ENCODE measurements around the gene MMP7.

MMP7 gene

DNA sequence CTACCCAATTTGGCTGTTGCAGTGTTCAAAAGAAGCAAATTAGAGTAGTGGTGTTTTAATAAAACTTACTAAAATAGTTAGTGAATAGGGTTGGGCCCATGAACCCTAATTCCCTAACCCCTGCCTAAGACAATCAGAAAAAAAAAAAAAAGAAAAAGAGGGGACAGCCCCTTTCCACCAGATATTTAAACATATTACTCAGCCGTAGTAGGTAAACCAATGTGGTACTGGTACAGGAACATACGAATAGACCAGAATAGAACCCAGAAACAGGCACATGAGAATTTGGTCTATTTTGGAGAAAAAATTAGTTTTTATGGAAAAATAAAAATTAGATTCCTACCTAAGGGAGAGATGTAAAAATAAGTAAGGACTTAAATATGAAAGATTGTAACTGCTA lies 38.6 kb downstream of the MMP7 start:
- no peak for DNase-seq

DNA sequence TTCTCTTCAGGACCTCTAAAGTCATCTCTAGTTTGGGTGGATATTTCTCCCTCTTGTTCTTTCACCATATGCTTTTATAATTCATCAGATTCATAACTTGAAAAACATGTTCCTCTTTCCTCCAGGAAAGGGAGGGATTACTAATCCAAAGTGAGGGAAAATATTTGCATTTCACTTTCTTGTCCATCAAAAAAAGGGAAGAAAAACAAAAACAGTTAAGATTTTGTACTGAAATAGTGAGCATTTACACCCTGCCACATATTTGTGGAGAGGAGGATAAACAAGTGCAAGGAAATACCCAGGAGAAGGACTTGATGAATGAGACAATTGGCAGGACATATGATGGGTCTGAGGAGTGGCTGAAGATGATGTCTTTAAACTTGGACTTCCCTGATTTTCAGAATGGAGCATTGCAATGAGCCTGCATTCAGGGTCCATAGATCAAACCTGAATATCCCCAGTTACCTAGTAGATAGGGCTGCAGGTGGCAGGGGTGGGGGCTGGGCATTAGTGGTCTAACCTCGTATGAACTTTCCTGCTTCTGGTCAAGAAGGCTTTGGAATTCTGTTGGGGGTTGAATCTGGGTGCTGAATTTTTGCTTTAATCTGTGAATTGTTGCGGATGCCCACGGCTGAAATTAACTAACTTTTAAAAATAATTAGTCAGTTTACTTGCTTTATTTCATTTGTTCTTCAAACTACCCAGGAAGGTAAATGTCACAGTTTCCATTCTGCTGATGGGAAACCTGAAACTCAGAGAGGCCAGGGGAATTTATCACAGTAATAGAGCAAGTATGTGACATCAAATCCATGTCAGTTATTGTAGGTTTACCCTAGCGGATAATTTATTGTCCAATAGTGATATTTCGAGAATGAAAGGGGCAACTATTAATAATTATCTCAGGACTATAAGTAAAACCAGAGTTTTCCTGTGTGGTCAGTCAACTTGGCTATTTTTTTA lies 41.1 kb downstream of the MMP7 start:
- no peak for DNase-seq

DNA sequence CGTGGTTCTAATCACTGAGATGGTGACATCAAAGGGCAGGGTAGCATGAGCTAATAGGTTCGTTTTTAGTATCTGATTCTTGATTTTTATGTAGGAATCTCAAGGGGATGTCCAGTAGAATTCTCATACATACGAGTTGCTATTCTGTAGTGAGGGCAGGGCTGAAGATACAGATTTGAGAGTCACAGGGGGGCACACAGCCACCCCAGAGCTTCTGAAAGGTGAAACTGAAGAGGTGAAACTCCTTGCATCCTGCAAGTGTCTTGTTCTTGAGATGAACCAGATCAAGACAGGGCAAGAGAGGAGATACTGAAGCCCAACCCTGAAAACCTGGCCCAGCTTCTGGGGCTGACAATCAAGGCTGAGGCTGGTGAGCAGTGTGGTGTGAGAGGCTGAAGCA lies 42.3 kb downstream of the MMP7 start:
- no peak for DNase-seq

DNA sequence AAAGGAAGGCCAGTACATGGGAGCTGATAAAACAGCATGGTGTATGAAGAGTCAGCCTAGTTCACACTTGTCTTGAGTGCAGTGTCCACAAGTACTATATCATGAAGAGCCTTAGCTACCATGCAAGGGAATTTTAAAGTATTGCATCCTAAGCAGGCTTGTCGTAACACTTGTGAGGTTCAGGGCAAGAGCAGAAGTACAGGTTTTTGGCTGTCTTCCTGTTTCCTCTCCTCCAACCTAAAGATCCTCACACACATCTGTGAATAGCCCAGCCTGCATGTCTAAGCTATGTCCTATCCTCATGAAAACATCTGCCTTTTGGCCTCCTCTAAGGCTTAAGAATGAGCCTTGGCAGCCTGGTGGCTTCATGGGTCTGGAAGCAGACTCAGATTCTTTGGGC lies 43.3 kb downstream of the MMP7 start:
- DNase-seq: no peak

DNA sequence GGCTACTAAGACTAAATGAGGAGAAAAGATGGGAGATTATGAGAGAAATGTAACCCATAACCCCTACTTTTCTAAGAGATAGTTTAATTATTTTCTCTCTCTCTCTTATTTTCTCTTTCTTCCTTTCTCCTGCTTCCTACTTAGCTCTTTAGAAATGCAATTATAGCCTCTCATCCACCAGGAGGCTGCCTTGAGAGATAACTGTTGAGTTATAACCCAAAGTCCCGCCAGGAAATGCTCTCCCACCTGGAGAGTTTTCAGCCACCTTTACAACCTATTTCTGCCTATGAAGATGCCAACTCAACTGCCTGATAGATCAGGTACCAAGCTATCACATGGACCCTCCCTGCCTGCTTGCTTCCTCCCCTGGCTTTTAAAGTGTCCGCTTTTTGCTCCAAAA lies 44.0 kb downstream of the MMP7 start:
- DNase-seq: no peak

DNA sequence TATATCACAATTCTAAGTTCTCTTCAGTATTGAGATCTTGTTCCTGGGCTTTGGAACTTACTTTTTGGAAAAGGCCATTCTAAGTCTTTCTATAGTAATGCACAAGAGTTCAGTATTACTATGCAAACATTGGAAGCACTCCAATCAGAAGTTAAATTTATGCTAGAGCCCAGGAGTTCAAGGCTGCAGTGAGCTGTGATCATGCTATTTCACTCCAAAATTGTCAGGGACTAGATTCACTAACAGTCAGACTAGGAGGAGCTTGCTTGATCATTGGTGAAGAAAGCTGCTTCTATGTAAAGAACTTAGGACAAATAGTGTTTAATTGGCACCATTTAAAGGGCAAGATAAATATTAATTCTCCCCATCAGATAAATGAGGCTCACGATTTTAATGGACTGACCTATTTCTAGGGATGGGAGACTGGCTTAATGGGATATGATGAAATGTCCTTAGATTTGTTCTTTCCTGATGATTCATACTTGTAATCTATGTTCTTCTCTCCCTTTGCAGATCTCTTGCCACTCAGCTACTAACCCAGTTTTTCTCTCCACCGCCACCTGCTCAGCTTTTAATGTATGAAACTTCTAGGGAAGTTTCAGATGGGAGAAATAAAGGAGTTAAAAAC lies 45.3 kb downstream of the MMP7 start:
- DNase-seq: no peak

DNA sequence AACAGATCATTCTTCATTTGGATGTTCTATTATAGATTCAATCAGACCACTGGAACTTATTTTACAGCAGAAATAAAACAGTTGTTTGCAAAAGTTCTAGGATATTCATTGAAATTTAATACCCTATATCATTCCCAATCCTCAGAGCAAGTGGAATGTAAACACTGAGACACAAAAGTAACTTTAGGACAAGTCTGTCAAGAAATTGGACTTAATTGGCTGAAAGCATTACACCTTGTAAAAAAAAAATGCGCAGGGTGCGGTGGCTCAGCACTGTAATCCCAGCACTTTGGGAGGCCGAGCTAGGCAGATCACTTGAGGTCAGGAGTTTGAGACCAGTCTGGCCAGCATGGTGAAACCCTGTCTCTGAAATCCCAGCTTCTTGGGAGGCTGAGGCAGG lies 48.1 kb downstream of the MMP7 start:
- no peak for DNase-seq

DNA sequence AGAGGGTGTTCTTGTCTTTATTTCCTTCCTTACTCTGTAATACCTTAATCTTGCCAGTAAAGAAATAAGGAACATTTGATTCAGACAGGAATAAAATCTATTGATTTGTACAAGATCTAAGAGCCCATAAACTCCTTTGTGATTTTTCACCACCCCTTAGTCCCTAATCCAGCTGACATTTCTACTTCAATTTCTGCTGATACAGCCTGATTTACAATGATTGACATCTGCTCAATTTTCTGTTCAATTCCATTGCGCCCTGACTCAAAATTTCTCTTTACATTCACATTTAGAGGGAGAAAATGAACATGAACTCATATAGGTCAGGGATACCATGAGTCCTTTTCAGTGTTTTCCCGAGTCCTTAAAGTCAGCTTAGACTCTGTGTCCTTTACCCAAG lies 50.8 kb downstream of the MMP7 start:
- DNase-seq: no peak

DNA sequence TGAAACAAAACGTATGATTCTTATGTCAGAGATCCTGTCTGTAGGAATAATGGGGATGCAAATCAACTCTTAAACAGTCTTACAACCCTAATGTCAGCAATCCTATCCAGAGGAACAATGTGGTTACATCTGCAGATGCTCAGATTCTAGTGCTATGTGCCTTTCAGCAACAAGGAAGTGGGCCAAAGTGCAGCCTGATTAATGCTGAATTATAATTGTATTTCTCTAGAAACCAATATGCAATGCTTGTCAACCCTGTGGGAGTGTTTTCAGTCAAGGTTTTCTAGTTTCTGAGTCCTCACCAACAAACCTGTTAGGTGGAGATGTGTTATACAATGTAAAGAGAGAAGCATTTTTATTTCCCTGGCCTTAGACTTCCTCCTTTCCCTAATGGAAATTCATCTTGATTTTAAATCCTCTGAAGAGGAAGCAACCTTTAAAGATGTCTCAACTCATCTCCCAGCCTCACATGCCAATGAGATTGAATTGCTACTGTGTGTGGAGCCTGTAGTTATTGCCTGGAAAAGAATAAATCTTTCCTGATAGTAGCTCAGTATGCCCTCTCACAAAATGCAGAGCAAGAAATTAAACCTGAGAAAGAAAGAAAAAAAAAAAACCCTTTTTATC lies 51.8 kb downstream of the MMP7 start:
- DNase-seq: no peak

DNA sequence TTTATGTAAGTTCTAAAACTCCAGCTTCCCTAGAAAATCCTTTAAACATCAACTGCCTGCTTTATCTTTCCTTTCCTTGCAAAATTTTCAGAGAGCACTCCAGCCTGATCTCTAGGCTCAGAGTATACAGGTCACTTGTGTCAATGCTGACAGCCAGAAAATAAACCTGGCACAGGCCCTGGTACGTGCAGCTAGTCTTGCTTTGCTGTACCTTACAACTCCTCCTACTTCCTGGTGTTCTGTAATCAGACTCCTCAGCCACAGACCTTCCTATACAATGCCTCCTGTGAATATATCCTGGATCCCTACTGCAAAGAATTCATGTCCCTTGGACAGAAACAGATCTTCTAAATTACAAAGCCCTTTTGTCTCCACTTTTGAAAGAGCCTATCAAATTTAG lies 53.7 kb downstream of the MMP7 start:
- DNase-seq: no peak

DNA sequence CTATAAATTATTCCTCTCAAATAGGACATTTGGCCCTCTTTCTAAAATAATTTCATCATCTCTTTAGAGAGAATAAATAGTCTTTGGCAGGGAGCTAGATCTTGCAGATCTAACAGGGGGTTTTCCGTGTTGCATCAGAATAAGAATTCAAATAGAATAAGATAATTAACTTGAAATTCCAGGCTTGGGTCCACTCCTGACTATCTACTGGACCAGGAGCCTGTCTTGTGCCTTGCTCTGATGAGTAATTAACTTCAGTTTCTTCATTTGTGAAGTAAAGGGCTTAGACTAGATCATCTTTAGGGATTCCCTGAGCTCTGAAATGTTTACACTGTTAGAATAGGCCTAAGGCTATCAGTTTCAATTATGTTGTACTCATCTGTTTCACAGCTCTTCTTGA lies 54.5 kb downstream of the MMP7 start:
- DNase-seq: no peak

DNA sequence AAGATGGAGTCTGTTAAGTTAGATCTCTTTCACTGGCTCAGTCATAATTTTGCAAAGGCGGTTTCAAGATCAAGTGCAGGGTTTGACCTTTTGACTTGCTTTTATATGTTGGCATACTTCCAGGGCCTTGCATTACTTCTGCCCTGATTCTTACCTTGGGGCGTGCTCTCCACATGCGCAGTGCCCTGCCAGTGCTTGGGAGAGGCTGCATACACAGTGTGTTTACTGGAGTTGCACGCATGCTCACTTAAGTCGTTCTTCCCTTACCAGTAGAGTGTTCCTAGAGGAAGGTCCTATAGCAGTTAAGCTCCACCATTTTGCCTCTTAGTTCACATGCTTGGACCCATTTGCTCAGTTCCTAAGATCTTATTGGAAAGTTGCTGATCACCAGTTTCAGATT lies 57.0 kb downstream of the MMP7 start:
- no peak for DNase-seq

DNA sequence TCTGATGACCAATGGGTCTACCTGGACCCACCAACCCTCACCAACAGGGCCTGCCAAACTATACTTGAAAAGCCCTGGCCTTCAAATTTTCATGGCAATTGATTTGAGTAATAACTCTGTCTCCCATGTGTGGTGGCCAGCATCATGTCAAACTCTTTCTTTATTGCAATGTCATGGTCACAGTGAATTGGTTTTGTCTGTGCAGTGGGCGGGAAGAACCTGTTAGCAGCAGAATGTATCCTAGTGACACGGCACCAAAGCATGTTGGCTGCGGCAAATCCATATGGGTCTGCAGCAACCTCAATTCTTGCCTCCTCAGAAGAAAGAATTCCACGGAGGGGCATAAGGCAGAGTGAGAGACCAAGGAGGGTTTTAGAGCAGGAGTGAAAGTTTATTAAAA lies 58.4 kb downstream of the MMP7 start:
- no peak for DNase-seq

DNA sequence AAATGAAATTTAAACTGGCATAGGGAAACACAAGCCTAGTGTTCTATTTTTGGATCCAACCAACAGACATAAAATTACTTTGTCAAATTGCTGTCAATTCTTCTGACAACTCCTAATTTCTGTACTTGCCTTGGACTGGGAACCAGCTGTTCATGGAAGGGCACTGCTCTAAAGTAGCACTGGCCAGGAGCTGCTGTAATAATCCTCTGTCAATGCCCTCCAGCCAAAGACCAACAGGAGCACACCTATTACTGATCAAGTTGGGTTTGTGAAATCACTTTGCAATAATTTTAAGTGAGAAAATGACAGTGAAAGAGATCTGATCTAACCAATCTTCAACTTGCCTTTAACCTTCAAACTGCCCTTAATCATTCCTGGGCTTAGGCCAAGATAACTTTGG lies 59.1 kb downstream of the MMP7 start:
- DNase-seq: no peak

All from activated T-cell treated with anti-CD3 and anti-CD28 coated beads for 4 hours (primary cell).